GM19468 (cell line): ENCODE data around the gene ZBTB7A.

Experiments used
- ATAC-seq: cut with Tn5 transposase; IDR thresholded peaks from one replicate; pipeline ENCODE4 v1.9.1; 2021; ENCODE audit warnings: mild to moderate bottlenecking, moderate library complexity, moderate number of reproducible peaks; ENCODE audit not compliant: unreplicated experiment; ENCODE audit errors: extremely low read depth

The ZBTB7A gene

GRCh38 chr19:4057931-4058692 is 8.6 kb downstream of the ZBTB7A start:
- ATAC-seq, result no peak

DNA sequence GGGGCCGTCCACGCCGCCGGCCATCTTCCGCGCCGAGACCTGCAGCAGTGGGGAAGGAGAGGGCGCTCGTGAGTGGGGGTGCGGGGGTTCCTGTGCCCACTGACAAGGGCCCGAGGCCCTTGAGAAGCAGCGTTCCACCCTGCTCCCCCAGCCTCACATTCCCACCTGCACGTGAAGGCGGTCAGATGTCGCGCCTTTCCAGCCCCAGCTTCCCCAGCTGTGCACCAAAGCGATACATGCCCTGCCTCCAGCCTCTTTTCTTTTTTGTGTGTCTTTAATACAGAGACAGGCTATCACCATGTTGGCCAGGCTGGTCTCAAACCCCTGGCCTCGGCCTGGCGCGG is 11.5 kb downstream of the ZBTB7A start:
- ATAC-seq, result no peak

DNA sequence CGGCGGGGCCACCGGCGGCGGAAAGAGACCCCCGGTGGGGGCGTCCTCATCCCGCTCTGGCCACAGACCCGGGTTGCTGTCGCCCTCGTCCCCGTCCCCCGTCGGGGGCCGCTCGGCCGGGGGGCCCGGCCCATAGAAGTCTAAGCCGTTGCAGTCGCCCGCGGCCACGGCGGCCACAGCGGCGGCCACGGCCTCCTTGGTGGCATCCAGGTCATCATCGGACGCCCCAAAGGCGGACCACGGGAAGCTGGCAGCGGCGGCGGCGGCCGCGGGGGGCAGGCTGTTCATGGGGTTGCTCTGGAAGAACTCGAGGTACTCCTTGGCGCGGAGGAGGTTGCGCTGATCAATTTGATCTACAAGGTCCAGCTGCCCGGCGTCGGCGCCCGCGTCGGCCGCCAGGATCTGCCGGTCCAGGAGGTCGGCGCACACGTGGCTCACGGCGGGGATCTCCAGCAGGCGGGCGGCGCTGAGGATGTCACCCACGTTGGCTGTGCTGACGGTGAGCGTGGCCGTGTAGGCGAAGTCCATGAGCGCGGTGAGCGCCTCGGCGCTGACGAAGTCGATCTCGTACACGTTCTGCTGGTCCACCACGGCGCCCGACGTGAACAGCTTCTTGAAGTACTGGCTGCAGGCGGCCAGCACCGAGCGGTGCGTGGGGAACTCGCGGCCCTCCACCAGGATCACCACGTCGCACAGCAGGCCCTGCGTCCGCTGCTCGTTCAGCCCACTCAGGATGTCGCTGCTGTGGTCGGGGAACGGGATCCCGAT is 12.1 kb downstream of the ZBTB7A start:
- no peak for ATAC-seq

DNA sequence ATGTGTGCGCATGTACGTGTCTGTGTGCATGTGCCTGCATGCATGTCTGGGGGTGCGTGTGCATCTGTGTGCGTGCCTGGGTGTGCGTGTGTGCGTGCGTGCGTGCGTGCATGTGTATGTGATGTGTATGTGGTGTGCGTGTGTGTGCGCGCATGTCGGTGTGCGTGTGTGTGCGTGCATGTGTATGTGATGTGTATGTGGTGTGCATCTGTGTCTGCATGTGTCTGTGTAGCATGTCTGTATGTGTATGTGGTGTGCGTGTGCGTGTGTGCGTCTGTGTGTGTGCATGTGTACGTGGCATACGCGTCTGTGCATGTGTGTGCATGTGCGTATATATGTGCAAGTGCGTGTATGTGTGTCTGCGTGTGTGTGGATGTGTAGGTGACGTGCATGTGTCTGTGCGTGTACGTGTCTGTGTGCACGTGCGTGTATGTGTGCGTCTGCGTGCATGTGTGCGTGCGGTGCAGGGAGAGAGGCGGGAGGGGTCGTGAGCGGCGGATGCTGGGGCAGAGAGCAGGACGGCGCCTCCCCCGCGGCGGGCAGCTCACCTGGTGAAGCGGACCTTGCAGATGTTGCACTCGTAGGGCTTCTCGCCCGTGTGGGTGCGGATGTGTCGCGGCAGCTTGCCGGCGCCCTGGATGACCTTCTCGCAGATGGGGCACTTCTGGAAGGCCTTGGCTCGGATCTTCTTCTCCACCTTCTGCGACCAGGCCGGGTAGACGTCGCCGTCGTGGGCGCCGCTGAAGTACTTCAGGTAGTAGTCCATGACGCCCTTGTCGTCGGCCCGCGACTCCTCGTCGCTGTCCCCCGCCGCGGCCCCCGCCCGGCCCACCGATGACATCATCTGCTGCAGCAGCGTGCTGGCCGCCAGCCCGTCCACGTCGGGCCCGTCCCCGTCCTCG is 13.0 kb downstream of the ZBTB7A start:
- ATAC-seq, result no peak

DNA sequence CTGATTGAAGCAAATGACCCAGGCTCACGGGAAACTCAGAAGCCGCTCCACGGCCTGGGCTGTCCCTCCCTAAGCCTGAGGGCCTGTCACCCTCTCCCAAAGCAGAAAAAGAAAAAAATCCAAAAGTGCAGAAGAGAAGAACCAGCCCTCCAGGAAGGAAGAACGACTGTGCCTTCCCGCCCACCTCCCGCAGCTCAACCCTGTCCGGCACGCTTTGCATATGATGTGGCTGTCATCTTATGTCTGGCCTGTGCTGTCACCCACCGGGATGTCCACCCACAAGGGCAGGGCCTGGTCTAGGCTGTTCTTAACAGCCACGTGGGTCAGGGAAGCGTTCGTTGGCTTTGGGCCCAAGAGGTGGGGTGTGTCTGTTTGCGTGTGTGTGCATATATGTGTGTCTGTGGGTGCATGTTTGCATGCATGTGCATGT is 13.7 kb downstream of the ZBTB7A start:
- no peak for ATAC-seq

GRCh38 chr19:4052114-4052992 is 14.3 kb downstream of the ZBTB7A start:
- ATAC-seq, result no peak

- ATAC-seq, result no peak
Observed at GRCh38 chr19:4051175-4052101, 15.3 kb downstream of the ZBTB7A start.

DNA sequence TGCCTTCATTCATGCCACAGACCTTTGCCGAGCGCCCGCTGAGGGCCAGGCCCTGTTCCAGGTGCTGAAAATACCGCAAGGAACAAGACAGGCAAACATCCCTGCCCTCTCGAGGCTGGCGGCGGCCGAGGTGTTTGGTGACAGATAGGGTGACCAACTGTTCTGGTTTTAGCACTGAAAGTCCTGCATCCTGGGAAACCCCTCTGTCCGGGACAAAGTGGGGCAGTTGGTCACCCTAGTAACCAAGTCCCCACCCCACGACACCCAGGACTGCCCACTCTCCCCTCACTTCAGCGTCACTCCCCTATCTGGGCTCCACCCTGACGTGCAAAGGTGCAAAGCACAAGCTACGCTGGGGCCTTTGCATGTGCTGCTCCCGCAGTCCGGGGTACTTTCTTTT is 17.3 kb downstream of the ZBTB7A start:
- no peak for ATAC-seq

GRCh38 chr19:4046946-4047683 is 19.6 kb downstream of the ZBTB7A start:
- no peak for ATAC-seq

DNA sequence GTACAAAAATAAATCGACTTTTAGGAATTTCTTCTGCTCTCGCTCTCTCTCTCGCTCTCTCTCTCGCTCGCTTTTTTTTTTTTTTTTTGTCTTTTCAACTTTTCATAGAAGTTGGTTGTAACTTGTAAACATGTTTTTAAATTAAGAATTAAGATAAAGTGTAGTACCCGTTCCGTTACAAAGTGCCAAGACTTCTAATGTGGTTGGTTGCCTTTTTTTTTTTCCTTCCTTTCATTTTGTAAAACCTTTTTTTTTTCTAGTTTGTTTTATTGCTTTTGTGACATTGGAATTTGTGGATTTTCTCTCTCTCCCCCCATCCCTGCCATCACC is 20.4 kb downstream of the ZBTB7A start:
- no peak for ATAC-seq

DNA sequence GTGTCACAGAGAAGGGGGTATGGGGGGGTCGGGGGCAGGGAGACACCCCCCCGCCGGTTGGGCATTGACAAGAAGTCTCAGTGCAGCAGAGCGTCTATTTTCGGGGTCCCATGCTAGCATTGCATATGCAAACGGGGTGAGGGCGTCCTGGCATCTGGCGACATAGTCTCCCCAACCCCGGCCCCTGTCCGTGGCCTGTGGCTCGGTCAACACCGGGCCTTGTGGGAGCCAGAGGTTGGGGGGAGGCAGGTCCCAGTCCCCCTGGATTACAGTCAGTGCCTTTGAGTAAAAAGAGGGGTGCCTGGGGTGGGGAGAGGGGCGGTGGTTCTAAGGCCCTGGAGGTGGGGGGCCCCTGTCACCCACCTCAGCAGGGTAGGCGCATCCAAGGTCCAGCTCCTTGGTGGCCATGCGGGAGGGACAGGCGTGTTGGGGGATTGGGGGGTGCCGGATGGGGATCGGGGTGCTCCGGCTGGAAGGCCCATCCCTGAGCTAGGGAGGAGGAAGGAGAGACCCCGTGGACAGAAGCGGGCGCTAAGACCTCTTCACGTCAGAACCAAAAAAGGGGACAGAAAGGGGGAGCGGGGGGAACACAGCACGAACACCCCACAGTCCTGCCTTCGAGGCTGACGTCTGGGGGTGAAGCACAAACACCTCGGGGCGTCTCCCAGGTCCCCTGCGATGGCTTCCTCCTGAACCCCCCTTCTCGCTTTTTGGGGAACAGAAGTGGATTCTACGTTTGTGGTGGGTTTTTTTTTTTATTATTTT is 20.9 kb downstream of the ZBTB7A start:
- no peak for ATAC-seq

DNA sequence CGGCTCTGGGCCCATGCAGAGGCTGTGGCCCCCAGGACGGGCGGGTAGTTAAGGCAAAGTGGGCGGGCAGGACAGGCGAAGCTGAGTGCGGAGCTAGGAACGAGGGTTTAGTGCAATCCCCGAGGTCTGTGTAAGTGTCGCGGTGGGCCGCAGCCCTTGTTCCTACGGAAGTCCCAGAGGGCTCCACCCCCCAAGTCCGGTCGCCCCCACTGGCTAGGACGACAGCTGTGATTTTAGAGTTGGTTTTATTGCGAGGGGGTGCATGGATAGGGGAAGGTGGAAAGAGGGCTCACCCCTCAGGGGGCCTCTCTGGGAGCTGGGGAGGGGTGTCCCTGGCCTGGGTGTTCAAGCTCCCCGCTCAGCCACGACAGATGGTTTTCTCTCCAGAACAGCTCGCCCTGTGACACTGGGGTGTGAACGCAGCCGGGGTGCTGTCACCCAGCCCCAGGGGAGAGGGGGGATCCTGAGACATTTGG is 21.7 kb downstream of the ZBTB7A start:
- ATAC-seq, result no peak

GRCh38 chr19:4043966-4044715 is 22.6 kb downstream of the ZBTB7A start:
- ATAC-seq, result no peak

GRCh38 chr19:4043401-4043800 is 23.3 kb downstream of the ZBTB7A start:
- no peak for ATAC-seq

DNA sequence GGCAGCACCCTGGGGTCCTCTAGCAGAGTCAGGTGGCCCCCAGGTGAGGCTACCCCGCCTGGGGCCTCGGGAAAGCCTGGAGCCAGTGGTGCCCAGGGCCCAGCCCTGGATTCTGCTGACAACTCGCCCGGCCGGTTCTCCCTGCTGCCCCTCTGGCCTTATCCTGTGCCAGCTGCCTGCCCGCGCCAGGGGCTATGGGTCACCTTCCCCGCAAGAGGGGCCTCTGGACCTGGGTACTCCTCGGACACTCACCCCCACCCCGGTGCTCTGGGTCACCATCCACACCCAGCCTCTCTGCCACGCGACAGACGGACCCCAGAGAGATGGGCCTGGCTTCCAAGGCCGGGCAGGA is 24.0 kb downstream of the ZBTB7A start:
- no peak for ATAC-seq

GRCh38 chr19:4042064-4042730 is 24.5 kb downstream of the ZBTB7A start:
- ATAC-seq, result no peak
